ENCODE measurements around the gene CHCHD5.

DNA sequence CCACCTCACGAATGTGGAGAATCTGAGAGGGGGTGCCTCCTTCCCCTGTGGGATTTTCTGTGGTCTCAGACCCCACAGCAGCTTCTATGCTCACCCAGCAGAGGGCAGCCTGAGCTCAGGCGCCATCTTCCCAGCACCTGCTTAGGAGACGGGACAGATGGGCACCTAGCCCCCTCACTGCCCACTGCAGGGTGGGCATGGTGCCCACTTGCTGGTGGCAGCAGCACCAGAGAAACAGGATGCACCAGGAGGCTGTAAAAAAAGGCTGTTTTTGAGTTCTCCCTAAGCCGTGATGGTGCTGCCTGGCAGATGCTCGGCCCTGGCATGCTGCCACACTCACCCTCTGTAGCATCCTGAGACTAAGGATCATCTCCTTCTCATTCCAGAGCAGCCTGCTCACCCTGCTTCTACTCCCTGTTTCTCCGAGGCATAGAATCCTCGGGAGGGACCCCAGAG, 42.2 kb downstream of the CHCHD5 start:
- TF ChIP-seq, protein P1, sequence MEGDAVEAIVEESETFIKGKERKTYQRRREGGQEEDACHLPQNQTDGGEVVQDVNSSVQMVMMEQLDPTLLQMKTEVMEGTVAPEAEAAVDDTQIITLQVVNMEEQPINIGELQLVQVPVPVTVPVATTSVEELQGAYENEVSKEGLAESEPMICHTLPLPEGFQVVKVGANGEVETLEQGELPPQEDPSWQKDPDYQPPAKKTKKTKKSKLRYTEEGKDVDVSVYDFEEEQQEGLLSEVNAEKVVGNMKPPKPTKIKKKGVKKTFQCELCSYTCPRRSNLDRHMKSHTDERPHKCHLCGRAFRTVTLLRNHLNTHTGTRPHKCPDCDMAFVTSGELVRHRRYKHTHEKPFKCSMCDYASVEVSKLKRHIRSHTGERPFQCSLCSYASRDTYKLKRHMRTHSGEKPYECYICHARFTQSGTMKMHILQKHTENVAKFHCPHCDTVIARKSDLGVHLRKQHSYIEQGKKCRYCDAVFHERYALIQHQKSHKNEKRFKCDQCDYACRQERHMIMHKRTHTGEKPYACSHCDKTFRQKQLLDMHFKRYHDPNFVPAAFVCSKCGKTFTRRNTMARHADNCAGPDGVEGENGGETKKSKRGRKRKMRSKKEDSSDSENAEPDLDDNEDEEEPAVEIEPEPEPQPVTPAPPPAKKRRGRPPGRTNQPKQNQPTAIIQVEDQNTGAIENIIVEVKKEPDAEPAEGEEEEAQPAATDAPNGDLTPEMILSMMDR (IDR thresholded peaks at IDR 0.05) = peak; percentile 98
- TF ChIP-seq SIN3A (IDR thresholded peaks at IDR 0.05; ENCODE audit: borderline replicate concordance, insufficient read depth, low read depth, low read length) = no peak
